K562 treated with DMSO at 1 percent for 12 hours (cell line): ENCODE measurements around the gene ZNF598. TPM values are rescaled to one million over a fixed set of nuclear protein-coding genes. Genes with fewer than 3 reads are reported as not detected.

Experiments
- total RNA-seq: library from RNA; unstranded; fragments of 300-600 nt; gene quantifications from 2 replicates; pipeline ENCODE4 v1.2.3, GENCODE V29; 2022; ENCODE audit not compliant: insufficient read depth

The ZNF598 gene
- total RNA-seq, result 71.6 and 98.5 TPM in 2 replicates

DNA sequence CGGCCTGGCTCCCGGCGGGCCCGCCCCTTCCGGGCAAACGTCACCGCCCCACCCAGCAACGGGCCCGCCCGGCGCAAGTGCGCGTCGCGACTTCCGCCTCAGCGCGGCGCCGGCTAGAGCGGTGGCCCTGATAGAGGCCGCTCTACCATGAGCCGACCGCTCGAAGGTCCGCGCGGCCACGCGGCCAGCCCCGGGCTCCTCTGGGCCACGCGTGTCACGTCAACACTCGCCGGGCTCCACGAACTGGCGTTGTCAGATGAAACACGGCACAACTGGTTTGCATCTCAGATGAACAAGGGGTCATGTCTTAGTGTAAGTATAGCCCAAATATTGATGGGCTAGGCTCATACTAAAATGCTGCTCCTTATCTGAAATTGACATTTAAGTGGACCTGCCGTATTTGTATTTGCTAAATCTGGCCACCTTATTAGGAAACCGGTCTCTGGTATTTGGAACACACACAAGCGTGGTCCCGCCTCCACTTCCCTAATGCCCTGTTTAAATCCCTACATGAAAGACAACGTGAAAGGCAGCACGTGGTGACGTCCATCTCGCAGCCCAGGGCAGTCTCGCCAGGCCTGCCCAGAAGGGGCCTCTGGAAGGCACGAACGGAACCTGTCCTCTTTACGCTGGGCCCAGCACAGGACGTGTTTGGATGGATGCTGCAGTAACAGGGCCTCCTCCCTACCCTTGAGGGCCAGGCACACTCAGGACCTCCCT is at the start of gene ZNF598:
Gene ZNF598, minus strand, starts transcription at position 31 of the 720 bp plus-strand sequence.

DNA sequence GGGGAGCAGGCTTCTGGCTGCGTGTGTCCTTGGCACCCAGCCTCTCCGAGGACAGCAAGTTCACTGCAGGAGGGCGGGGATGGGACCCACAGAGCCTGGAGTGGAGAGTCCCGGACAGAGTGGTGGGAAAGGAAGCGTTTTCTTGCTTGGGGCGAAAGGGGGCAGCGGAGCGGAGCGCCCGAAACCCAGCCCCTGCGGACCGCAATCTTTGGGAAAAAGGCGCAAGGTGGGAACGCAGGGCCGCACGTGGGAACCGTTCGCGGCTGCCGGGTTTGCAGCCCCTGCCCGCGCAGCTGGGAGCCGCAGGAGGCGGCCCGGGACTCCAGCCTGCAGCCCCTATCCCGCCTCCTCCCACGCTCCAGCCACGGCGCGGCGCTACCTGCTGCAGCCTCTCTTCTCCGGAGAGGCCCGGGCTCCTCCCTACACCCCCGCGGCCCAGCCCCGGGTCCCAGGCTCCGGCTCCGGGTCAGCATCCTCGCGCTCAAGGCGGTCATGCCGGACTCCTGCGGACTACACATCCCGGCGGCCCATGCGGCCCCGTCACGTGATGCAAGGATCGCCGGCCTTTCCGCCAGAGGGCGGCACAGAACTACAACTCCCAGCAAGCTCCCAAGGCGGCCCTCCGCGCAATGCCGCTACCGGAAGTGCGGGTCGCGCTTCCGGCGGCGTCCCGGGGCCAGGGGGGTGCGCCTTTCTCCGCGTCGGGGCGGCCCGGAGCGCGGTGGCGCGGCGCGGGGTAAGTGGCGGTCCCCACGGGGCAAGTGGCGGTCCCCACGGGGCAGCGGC is 37.9 kb upstream of the ZNF598 start, which contains the start of the genes NTHL1 and TSC2:
Gene NTHL1, minus strand, starts transcription at position 505 of the 786 bp plus-strand sequence. Its CDS starts 11 bp downstream, at position 494.
Gene TSC2, plus strand, starts transcription at position 656 of the 786 bp plus-strand sequence. CDS start 631 bp downstream, outside the sequence.

DNA sequence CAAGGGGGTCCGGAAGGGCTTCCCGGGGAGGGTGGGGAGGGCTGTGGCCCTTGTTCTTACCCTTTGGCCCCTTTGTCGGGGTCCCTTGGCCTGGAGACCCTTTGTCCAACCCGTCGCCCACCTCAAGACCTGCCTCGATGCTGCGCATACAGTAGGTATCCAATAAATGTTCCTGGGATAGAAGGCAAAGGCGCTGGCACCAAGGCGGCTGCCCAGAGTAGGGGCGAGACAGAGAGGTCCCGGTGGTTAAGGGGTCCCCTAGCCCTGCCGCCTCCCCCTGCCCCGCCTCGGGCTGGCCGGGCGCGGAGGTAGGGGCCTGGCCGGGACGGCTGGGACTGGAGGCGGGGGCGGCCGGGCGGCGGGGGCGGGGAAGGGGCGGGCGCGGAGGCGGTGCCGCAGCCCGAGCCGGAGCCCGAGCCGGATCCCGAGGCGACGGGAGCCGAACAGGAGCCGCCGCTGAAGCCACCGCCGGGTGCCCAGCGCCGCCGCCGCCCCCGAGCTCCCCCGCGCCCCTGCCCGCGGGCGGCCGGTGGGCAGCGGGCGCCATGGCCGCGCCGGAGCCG is 16.9 kb upstream of the ZNF598 start, which contains the start of gene NHERF2:
Gene NHERF2, plus strand, starts transcription at position 442 of the 563 bp plus-strand sequence. Its CDS starts 104 bp downstream, at position 546.

DNA sequence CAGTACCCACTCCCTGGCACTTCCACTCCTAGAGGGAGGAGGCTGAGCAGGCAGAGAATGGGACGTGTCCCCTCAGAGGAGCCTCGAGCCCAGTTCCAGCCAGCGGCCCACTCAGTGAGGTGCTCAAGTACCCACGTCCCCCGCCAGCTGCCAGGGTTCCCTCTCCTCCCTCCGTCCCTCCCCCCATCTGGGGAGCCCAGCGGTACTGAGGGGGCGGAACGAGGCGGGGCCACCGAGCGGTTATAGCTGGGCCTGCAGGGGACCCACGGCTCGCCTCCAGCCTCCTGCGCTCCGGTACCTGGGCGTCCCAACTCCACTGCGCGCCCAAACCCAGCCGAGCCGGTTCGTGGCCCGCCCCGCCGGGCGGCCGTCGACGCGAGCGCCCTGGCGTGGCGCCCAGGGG is 9.9 kb upstream of the ZNF598 start, which contains the start of gene NPW:
Gene NPW, plus strand, starts transcription at position 268 of the 403 bp plus-strand sequence.

DNA sequence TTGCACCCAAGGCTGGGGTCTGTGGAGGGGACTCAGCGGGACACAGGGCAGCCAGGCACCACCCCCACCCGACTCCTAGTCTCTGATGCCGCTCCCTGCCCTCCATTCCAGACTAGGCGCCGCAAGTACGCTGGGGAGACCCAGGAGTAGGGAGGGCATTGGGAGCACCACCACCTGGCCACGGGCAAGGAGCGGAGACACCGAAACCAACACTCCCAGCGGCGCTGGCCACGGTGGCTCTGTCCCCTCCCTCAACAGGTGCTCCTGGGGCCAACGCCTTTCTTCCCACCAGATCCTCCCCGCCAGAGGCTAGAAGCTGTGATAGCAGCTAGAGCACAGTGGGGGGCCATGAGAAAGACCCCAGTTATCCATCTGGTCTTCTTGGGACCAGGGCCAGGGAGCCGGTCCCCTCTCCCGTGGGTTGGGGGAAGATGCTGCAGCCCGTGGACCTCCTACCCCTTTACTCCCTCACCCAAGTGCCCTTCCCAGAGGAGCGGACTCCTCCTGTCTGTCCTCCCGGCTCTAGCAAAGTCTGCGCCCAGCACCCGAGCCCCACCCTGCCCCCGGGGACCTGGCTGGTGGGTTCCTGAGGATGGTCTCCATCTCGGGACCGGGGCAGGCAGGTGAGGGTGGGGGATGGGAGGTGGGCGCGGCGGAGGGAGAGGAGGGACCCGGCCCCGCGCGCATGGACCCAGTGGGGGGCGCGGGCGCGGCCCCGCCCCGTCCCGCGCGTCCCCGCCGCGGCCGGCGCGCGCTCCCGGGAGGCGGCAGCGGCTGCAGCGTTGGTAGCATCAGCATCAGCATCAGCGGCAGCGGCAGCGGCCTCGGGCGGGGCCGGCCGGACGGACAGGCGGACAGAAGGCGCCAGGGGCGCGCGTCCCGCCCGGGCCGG is 20.2 kb downstream of the ZNF598 start, which contains the start of gene SYNGR3:
Gene SYNGR3, plus strand, starts transcription at position 762 of the 892 bp plus-strand sequence. CDS start 133 bp downstream, outside the sequence.

DNA sequence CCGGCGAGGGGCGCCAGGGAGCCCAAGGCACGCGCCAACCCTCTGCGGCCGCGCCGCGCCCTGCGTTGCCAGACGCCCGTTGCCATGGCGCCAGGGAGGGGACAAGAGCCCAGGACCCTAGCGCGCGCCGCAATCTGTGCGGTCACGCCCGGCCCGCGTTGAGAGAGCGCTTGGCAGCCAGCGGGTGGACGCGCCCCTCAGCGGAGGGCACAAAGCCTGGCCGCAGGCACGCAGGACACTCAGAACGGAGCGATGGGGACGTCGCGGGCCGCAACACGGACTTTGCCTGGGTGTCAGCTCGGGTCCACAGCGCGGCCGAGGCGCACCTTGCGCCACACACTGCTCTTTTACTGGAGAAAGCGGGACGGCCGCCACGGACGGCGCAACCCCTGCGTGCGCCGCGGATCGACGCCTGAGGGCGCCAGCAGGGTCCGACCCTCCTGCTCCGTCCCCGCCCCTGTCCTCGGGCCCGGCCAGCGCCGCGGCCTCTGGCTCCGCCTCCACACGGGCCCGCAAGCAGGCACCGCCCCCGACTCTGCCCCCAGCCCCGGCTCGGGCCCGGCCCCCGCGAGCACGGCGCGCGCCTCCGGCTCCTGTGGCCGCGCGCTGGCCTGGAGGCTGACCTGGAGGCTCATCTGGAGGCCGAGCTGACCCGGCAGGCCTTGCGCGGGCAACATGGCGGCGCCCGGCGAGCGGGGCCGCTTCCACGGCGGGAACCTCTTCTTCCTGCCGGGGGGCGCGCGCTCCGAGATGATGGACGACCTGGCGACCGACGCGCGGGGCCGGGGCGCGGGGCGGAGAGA is 25.9 kb downstream of the ZNF598 start, which contains the start of gene GFER:
Gene GFER, plus strand, starts transcription at position 650 of the 803 bp plus-strand sequence. Its CDS starts 26 bp downstream, at position 676.

DNA sequence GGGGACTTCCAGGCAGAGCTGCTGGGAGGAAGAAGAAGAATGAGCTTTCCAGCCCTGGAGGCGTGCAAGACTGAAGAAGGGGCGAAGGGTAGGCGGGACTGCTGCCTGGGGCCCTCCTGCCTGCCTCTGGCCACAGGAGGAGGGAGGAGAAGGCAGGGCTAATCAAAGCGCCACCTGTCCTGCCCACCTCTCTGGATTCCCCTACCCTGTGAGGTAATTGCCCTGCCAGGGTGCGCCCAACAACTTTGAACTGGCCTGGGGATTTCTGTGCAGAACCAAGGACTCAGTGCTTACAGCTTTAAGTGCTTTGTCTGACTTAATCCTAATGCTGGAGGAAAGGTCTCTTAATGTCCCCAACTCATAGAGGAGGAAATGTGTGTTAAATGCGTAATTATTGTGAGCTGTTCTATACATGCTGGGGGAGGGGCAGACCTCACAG is 28.2 kb downstream of the ZNF598 start, which contains the start of gene NOXO1:
Gene NOXO1, minus strand, starts transcription at position 72 of the 439 bp plus-strand sequence. CDS start 290 bp downstream, outside the sequence.

DNA sequence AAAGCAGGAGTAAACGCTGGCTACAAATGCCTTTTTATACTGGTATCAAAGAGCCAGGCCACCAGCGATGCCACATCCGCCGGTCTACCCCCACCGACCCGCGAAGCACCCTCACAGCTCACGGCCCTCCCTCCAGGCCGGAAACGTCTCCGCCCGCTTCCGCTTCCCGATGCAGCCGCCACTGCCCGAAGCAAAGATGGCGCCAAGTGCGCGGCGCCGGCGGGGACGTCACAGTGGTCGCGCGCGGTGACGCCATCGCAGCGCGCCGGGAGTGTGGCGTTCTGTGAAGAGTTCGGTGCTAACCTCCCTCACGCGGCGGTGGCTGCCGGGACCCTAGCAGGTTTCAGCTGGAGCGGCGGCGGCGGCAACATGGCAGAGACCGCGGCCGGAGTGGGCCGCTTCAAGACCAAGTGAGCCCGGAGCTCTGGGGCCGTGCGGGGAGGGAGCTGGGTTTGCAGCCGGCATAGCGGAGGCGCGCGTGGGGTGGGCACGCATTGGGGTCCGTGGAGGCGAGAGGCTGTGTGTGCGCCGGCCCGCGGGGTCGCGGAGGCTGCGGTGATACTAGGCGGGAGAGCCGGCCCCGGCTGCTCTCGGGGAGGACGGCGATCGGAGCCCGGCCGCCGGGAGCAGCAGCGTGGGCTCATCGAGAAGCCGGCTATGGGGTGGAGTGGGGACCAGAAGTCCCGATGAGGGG is 37.7 kb downstream of the ZNF598 start, which contains the start of gene TBL3:
Gene TBL3, plus strand, starts transcription at position 258 of the 694 bp plus-strand sequence. Its CDS starts 112 bp downstream, at position 370.

DNA sequence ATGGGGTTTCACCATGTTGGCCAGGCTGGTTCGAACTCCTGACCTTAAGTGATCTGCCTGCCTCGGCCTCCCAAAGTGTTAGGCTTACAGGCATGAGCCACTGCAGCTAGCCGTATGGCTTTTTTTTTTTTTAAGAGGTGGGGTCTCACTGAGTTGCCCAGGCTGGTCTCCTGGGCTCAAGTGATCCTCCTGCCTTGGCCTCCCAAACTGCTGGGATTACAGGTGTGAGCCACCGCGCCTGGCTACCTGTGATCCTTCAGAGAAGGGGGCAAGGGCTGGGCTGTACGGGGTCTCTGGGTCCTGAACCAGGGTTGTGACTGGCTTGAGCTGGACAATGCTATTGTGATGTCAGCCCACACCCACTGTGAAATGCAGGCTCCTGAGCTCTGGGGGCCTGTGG is 43.2 kb downstream of the ZNF598 start, which contains the start of gene RNF151:
Gene RNF151, plus strand, starts transcription at position 397 of the 400 bp plus-strand sequence. CDS start 26 bp downstream, outside the sequence.

DNA sequence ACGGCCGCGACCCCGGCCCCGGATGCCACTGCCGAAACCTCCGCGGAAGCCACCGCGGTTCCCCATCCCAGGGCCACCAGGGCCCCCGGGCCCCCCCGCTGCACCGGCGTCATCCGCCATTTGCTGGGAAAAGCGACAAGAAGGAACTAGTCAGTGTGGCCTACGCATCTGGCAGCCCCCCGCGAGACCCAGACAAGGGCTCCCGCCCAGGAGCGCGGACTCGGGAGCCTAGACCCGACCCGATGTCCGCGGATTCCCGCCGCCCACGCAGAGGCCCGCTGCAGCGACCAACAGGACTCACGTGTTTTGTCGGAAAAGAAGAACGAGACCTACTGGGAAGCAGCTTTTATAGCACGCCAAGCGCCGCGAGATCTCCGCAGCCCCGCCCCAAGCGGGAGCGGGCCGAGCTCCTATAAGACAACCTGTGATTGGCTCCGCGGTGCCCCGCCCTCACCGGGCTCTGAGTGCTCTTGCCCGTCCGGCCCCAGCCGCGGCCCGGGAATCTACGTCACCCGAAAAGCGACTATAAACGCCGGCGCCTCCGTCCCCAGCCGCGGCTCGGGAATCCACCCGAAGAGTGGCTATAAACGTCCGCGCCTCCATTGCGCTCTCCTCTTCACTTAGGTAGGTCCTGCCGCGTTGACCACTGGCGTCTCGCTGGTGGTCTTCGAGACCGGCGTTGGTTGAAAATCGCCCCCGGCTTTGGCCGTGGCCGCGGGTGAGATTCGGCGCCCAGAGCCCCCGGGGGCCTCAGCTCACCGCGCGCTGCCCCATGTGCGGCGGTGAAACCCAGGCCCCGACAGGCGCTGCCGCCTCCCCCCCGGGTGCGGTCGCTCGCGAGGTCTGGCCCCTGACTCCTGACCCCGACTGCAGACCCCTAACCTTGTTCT is 44.9 kb downstream of the ZNF598 start, which contains the start of gene RPS2:
Gene RPS2, minus strand, starts transcription at position 321 of the 890 bp plus-strand sequence. Its CDS starts 201 bp downstream, at position 120.

DNA sequence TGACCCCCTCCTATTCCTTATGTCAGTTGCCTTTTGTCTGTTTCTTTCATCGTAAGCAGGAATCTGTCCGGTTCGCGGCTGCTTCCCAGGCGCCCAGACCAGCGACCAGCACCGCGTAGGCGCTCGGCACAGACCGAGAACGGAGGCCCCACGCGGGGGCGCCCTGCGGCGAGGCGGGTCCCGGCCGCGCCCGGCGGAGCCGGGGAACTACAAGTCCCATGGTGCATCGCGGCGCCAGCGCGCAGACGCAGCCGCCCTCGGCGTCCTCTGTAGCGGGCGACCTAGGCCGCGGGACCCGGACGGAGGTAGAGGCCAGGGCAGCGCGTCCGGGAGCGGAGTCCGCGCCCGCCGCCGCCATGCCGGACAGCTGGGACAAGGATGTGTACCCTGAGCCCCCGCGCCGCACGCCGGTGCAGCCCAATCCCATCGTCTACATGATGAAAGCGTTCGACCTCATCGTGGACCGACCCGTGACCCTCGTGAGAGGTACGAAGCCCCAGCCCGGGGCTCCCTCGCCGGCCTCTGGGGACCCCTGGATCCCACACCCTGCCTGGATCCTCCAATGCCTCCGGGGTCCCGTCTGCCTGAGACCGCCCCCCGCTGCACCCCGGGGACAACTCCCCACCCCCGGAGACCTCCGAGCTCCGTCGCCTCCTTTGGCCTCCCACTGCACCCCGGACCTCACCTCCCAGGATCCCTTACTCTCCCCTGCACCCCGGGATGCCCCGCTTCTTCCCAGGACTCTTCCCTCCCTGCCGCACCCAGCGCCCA is 50.2 kb downstream of the ZNF598 start, which contains the start of gene NDUFB10:
Gene NDUFB10, plus strand, starts transcription at position 270 of the 771 bp plus-strand sequence. Its CDS starts 87 bp downstream, at position 357.

Other genes with a start within 250 kb of the ZNF598 start
- gene NME3, start 238.3 kb downstream of the ZNF598 start, total RNA-seq, result 55.4 and 83.8 TPM in 2 replicates
- gene EME2, start 237.0 kb downstream of the ZNF598 start, total RNA-seq, result 3.5 and 11.1 TPM in 2 replicates
- gene MRPS34, start 236.7 kb downstream of the ZNF598 start, total RNA-seq, result 170 and 217 TPM in 2 replicates
- gene SPSB3, start 227.2 kb downstream of the ZNF598 start, total RNA-seq, result 80.4 and 89.8 TPM in 2 replicates
- gene NUBP2, start 226.9 kb downstream of the ZNF598 start, total RNA-seq, result 119 and 185 TPM in 2 replicates
- 0.51 TPM in 1 of 2 replicates, not detected in the other for gene IGFALS, start 216.1 kb downstream of the ZNF598 start, total RNA-seq
- 87.9 and 95.5 TPM in 2 replicates for gene HAGH, start 183.0 kb downstream of the ZNF598 start, total RNA-seq
- gene FAHD1, start 182.6 kb downstream of the ZNF598 start, total RNA-seq, result 22.3 and 24.5 TPM in 2 replicates
- 35.2 and 61.4 TPM in 2 replicates for gene MEIOB, start 137.7 kb downstream of the ZNF598 start, total RNA-seq
- not detected in 2 replicates for gene HS3ST6, start 91.4 kb downstream of the ZNF598 start, total RNA-seq
- gene MSRB1, start 66.6 kb downstream of the ZNF598 start, total RNA-seq, result 142 and 157 TPM in 2 replicates
- gene RPL3L, start 55.1 kb downstream of the ZNF598 start, total RNA-seq, result not detected in 2 replicates
- gene NDUFB10, start 50.3 kb downstream of the ZNF598 start, total RNA-seq, result 209 and 233 TPM in 2 replicates
- 6,317 and 9,099 TPM in 2 replicates for gene RPS2, start 45.0 kb downstream of the ZNF598 start, total RNA-seq
- gene RNF151, start 43.0 kb downstream of the ZNF598 start, total RNA-seq, result 1.3 TPM in 1 of 2 replicates, not detected in the other
- gene TBL3, start 37.8 kb downstream of the ZNF598 start, total RNA-seq, result 37.2 and 53.2 TPM in 2 replicates
- 0.89 TPM in 1 of 2 replicates, not detected in the other for gene NOXO1, start 28.4 kb downstream of the ZNF598 start, total RNA-seq
- gene GFER, start 25.6 kb downstream of the ZNF598 start, total RNA-seq, result 46.5 and 60.5 TPM in 2 replicates
- 24.1 and 36.4 TPM in 2 replicates for gene SYNGR3, start 19.9 kb downstream of the ZNF598 start, total RNA-seq
- 1.8 and 4.4 TPM in 2 replicates for gene NPW, start 10.0 kb upstream of the ZNF598 start, total RNA-seq
- 16.0 and 31.4 TPM in 2 replicates for gene NHERF2, start 17.1 kb upstream of the ZNF598 start, total RNA-seq
- gene NTHL1, start 38.0 kb upstream of the ZNF598 start, total RNA-seq, result 17.7 and 38.6 TPM in 2 replicates
- 37.3 and 67.9 TPM in 2 replicates for gene TSC2, start 38.2 kb upstream of the ZNF598 start, total RNA-seq
- gene PKD1, start 126.1 kb upstream of the ZNF598 start, total RNA-seq, result 55.0 and 106 TPM in 2 replicates
- 1.5 and 6.2 TPM in 2 replicates for gene RAB26, start 138.8 kb upstream of the ZNF598 start, total RNA-seq
- gene TRAF7, start 146.0 kb upstream of the ZNF598 start, total RNA-seq, result 69.7 and 97.4 TPM in 2 replicates
- gene CASKIN1, start 186.8 kb upstream of the ZNF598 start, total RNA-seq, result 1.6 and 3.2 TPM in 2 replicates
- 57.4 and 63.7 TPM in 2 replicates for gene MLST8, start 195.6 kb upstream of the ZNF598 start, total RNA-seq
- gene BRICD5, start 201.0 kb upstream of the ZNF598 start, total RNA-seq, result 10.4 and 37.8 TPM in 2 replicates
- 60.1 and 77.5 TPM in 2 replicates for gene PGP, start 205.0 kb upstream of the ZNF598 start, total RNA-seq
- gene E4F1, start 213.8 kb upstream of the ZNF598 start, total RNA-seq, result 30.1 and 43.9 TPM in 2 replicates
- 3.0 and 4.9 TPM in 2 replicates for gene DNASE1L2, start 226.6 kb upstream of the ZNF598 start, total RNA-seq
- gene ECI1, start 241.8 kb upstream of the ZNF598 start, total RNA-seq, result 331 and 485 TPM in 2 replicates